ENCODE measurements around the gene LTBP3. TPM values are rescaled to one million over a fixed set of nuclear protein-coding genes. Genes with fewer than 3 reads are reported as not detected.
A peak's percentile ranks its signal among the peaks of the same experiment; 100 is the strongest.

Gene LTBP3
- polyA plus RNA-seq, 1 of the 3 experiments (the other 2 are of a cell fraction), result 167 TPM

- no peak overlapping the region for H3K4me3 ChIP-seq (ENCODE audit: low read depth in 2 of 2, low read length in 1 of 2)
- no peaks in the 10 kb centered on the region for H3K27me3 ChIP-seq (ENCODE audit: insufficient read depth)
- no peak for TF ChIP-seq FOXM1 (IDR thresholded peaks at IDR 0.05; ENCODE audit: low read depth)
- TF ChIP-seq EZH2phosphoT487 (IDR thresholded peaks at IDR 0.05; ENCODE audit: borderline replicate concordance, low read depth), result no peak
- no peak for TF ChIP-seq GABPA (IDR thresholded peaks at IDR 0.05; ENCODE audit: low read depth)
- TF ChIP-seq IRF3 (IDR thresholded peaks at IDR 0.05; ENCODE audit: low read depth, low read length), result no peak
- TF ChIP-seq NFIC (IDR thresholded peaks at IDR 0.05; ENCODE audit: borderline replicate concordance), result no peak
- no peak for TF ChIP-seq MXI1 (IDR thresholded peaks at IDR 0.05; ENCODE audit: low read depth, low read length)
- TF ChIP-seq ZBTB33 (IDR thresholded peaks at IDR 0.05; ENCODE audit: borderline replicate concordance, low read depth), result no peak
- TF ChIP-seq RAD21 (IDR thresholded peaks at IDR 0.05; ENCODE audit: low read length), result no peak
- no peak for TF ChIP-seq YY1 (IDR thresholded peaks at IDR 0.05; ENCODE audit: low read depth)
- TF ChIP-seq USF1 (IDR thresholded peaks at IDR 0.05; ENCODE audit: borderline replicate concordance, low read depth), result no peak
- no peak for TF ChIP-seq RCOR1 (IDR thresholded peaks at IDR 0.05; ENCODE audit: low read length)
- TF ChIP-seq EP300 (IDR thresholded peaks at IDR 0.05; ENCODE audit: borderline replicate concordance in 1 of 2, low read depth in 1 of 2, low read length in 1 of 2), result no peak
- TF ChIP-seq TCF12 (IDR thresholded peaks at IDR 0.05), result no peak
- H3F3A ChIP-seq (replicated peaks; ENCODE audit: insufficient read depth), result peaks cover 14% of the 10 kb centered on the region
- H3K79me2 ChIP-seq (ENCODE audit: insufficient read depth), result peaks cover 53% of the 10 kb centered on the region
- ChIA-PET POLR2A (no interaction called here), CTCF (interaction anchor here (1.6 to 6.4 kb wide), 3 partner anchors 12 to 18 kb away, joined by 10 to 88 read pairs (median 53); partner anchors contain the start of gene FAM89B)
- H3K36me3 ChIP-seq (replicated peaks in 1 of 2; ENCODE audit: control insufficient read depth in 1 of 2, insufficient read depth in 2 of 2, low read length in 1 of 2), result peaks cover 22 to 31% of the 10 kb centered on the region in 2 experiments
- no peak for DNase-seq
- no peak overlapping the region for H2AFZ ChIP-seq (ENCODE audit: low read depth)
- no peaks in the 10 kb centered on the region for H3K9me2 ChIP-seq
- no peak overlapping the region for H3K27ac ChIP-seq (ENCODE audit: low read depth in 2 of 2, low read length in 1 of 2)
- H3K4me2 ChIP-seq, result 0 out of 2 replicates have a peak overlapping the region, but pooled peaks have one; percentile 93
- no peak overlapping the region for H3K9ac ChIP-seq
- peaks cover 21% of the 10 kb centered on the region for H4K20me1 ChIP-seq (ENCODE audit: insufficient read depth)
- H3K9me3 ChIP-seq, result no peaks in the 10 kb centered on the region
- WGBS (ENCODE audit: low lambda C conversion rate), result 94% methylated on average over 9 of the region's 27 CpGs
- H3K4me1 ChIP-seq (ENCODE audit: control insufficient read depth in 1 of 2, insufficient read depth in 2 of 2, low read depth in 1 of 2, low read length in 1 of 2), result peaks cover 24 to 41% of the 10 kb centered on the region in 2 experiments; a peak in 3 of 4 replicates
Measured at GRCh38 chr11:65554057-65554818, 3.9 kb downstream of the LTBP3 start.
